ENCODE measurements around the gene CD86.

DNA sequence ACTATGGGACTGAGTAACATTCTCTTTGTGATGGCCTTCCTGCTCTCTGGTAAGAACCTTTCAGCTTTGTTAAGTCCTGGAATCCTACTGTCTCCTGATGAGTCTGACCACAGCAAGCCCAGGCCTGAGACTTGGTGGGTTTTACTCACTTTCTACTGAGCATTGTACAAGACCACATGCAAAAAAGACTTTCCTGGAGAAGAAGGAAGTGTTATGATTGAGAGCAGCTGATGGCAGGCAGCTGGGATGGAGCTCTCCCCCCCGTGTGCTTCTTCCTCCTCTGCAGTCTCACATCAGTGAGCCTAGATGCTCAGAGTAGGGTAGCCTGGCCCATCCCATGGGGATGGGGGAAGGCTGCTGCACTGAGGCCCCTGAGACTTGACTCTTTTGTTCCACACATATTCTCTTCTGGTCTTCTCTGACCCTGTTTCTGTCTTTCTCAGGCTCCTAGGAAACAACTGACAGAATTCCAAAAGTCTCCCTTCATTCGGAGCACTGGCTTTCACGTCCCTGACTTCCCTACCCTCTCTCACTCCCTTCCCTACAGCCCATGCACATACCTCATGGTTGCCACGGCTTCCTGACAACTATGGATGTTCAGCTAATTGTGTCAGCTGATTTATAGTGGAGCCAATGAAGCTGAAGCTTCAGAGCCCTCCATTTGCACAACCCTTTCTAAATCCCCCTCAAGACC lies 36.6 kb downstream of the CD86 start:
- TF ChIP-seq EP300 (IDR thresholded peaks at IDR 0.05): no peak
- TF ChIP-seq, protein P1, sequence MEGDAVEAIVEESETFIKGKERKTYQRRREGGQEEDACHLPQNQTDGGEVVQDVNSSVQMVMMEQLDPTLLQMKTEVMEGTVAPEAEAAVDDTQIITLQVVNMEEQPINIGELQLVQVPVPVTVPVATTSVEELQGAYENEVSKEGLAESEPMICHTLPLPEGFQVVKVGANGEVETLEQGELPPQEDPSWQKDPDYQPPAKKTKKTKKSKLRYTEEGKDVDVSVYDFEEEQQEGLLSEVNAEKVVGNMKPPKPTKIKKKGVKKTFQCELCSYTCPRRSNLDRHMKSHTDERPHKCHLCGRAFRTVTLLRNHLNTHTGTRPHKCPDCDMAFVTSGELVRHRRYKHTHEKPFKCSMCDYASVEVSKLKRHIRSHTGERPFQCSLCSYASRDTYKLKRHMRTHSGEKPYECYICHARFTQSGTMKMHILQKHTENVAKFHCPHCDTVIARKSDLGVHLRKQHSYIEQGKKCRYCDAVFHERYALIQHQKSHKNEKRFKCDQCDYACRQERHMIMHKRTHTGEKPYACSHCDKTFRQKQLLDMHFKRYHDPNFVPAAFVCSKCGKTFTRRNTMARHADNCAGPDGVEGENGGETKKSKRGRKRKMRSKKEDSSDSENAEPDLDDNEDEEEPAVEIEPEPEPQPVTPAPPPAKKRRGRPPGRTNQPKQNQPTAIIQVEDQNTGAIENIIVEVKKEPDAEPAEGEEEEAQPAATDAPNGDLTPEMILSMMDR (IDR thresholded peaks at IDR 0.05): no peak
